LNCaP clone FGC (cell line): ENCODE results near the gene BCL2L2.
"Not testable (repeated sequence)": the region's sequence is repeated elsewhere in the genome, so short reads cannot be mapped to it uniquely, and the experiment has no call there.

Experiments
- DNase-seq: peaks from one replicate; pipeline ENCODE4 v3.0.0-alpha.2; 2011; ENCODE audit warnings: low read depth
- H3K4me3 ChIP-seq: 2 replicates; pipeline ENCODE4 v1.5.1; 2011; ENCODE audit warnings: mild to moderate bottlenecking, low read depth, low read length, control low read depth
- CTCF ChIP-seq: IDR thresholded peaks from 2 replicates; pipeline ENCODE4 v1.5.1; 2012; ENCODE audit warnings: mild to moderate bottlenecking; ENCODE audit not compliant: control insufficient read depth, insufficient read depth; ENCODE audit errors: extremely low read depth

BCL2L2 gene

GRCh38 chr14:23306412-23307145 lies at the start of gene BCL2L2:
BCL2L2 (plus strand) TSS chr14:23306833; CDS start chr14:23307768, 935 bp downstream.
- peak within 1 kb of the TSS; percentile 75 for H3K4me3 ChIP-seq
- TF ChIP-seq CTCF, result no peak
- peak; percentile 80 for DNase-seq

- no peak overlapping the region for H3K4me3 ChIP-seq
- DNase-seq, result no peak
- TF ChIP-seq CTCF, result no peak
These were observed 48.4 kb upstream of the BCL2L2 start for GRCh38 chr14:23258256-23258655.

GRCh38 chr14:23259426-23259825 lies 47.2 kb upstream of the BCL2L2 start:
- DNase-seq, result no peak
- no peak overlapping the region for H3K4me3 ChIP-seq
- TF ChIP-seq CTCF, result no peak

- not testable (repeated sequence) for DNase-seq, H3K4me3 ChIP-seq
These were observed 45.8 kb upstream of the BCL2L2 start for GRCh38 chr14:23260849-23261248.

- H3K4me3 ChIP-seq, result no peak overlapping the region
- DNase-seq, result no peak
- TF ChIP-seq CTCF, result no peak
These were observed 37.4 kb upstream of the BCL2L2 start for GRCh38 chr14:23269193-23269592.

- TF ChIP-seq CTCF, result no peak
- no peak overlapping the region for H3K4me3 ChIP-seq
- no peak for DNase-seq
These were observed 31.2 kb upstream of the BCL2L2 start for GRCh38 chr14:23275412-23275811.

- no peak for TF ChIP-seq CTCF
- DNase-seq, result no peak
- no peak overlapping the region for H3K4me3 ChIP-seq
These were observed 29.4 kb upstream of the BCL2L2 start for GRCh38 chr14:23277189-23277588.

- not testable (repeated sequence) for H3K4me3 ChIP-seq, DNase-seq
These were observed 28.7 kb upstream of the BCL2L2 start for GRCh38 chr14:23277928-23278327.
